ENCODE measurements around the gene GNA15. TPM values are rescaled to one million over a fixed set of nuclear protein-coding genes. Genes with fewer than 3 reads are reported as not detected.

Gene GNA15
- total RNA-seq, 4 donors from 2014 or later, result 1.2 to 12.4 (median 1.5) TPM; not detected in 1

GRCh38 chr19:3114018-3114726 lies 21.7 kb upstream of the GNA15 start:
- Histone ChIP-seq H3K36me3 (peaks cover 0 to 80% (median 0%) of the 10 kb centered on the region in 3 donors), H3K27me3 (no peaks in the 10 kb centered on the region), H3K27ac (no peak overlapping the region), H3K4me1 (no peaks in the 10 kb centered on the region), H3K9me3 (no peaks in the 10 kb centered on the region), H3K4me3 (no peak overlapping the region)
- DNase-seq, result no peak
- no peak for TF ChIP-seq POLR2A (IDR thresholded peaks at IDR 0.05)
- TF ChIP-seq, protein P1, sequence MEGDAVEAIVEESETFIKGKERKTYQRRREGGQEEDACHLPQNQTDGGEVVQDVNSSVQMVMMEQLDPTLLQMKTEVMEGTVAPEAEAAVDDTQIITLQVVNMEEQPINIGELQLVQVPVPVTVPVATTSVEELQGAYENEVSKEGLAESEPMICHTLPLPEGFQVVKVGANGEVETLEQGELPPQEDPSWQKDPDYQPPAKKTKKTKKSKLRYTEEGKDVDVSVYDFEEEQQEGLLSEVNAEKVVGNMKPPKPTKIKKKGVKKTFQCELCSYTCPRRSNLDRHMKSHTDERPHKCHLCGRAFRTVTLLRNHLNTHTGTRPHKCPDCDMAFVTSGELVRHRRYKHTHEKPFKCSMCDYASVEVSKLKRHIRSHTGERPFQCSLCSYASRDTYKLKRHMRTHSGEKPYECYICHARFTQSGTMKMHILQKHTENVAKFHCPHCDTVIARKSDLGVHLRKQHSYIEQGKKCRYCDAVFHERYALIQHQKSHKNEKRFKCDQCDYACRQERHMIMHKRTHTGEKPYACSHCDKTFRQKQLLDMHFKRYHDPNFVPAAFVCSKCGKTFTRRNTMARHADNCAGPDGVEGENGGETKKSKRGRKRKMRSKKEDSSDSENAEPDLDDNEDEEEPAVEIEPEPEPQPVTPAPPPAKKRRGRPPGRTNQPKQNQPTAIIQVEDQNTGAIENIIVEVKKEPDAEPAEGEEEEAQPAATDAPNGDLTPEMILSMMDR (IDR thresholded peaks at IDR 0.05), result no peak

- H3K9me3 ChIP-seq, result no peaks in the 10 kb centered on the region
- H3K36me3 ChIP-seq, result peaks cover 0 to 87% (median 0%) of the 10 kb centered on the region in 3 donors
- TF ChIP-seq, protein P1 (IDR thresholded peaks at IDR 0.05), result no peak
- no peak for TF ChIP-seq POLR2A (IDR thresholded peaks at IDR 0.05)
- no peak for DNase-seq
- H3K27me3 ChIP-seq, result no peaks in the 10 kb centered on the region
- no peaks in the 10 kb centered on the region for H3K4me1 ChIP-seq
- no peak overlapping the region for H3K27ac ChIP-seq
- no peak overlapping the region for H3K4me3 ChIP-seq
These were observed 21.0 kb upstream of the GNA15 start for GRCh38 chr19:3114811-3115210.

- DNase-seq, result no peak
- H3K27ac ChIP-seq, result no peak overlapping the region
- H3K4me1 ChIP-seq, result no peaks in the 10 kb centered on the region
- TF ChIP-seq, protein P1 (IDR thresholded peaks at IDR 0.05), result no peak
- no peak for TF ChIP-seq POLR2A (IDR thresholded peaks at IDR 0.05)
- no peak overlapping the region for H3K4me3 ChIP-seq
- peaks cover 0 to 93% (median 0%) of the 10 kb centered on the region in 3 donors for H3K36me3 ChIP-seq
- H3K27me3 ChIP-seq, result no peaks in the 10 kb centered on the region
- no peaks in the 10 kb centered on the region for H3K9me3 ChIP-seq
These were observed 20.4 kb upstream of the GNA15 start for GRCh38 chr19:3115411-3115810.

DNA sequence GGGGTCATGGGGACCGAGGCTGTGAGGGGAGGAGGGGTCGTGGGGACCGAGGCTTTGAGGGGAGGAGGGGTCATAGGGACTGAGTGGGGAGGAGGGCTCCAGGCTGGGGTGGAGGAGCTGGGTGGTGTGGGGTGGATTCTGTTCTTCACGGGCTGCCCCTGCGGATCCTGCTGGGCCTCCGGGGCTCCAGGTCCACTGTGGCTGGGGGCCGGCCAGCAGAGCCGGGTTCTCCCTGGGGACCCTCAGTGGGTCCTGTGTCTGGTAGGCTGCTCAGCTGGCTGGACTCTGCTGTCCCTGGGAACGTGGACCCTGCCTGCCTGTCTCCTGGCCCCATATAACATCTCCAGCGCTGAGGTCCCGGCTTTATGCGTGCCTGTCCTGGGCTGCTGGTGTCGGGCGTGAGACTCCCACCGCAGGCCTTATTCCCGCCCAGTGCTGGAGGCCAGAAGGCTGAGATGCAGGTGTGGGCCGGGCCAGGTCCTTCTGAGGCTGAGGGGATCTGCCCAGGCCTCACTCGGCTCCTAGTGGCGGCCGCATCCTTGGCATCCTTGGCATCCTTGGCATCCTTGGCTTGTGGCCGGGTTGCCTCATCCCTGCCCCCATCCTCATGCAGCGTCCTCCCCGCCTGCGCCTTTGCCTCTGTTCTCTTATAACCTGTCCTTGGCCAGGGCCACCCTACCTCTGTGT lies 19.8 kb upstream of the GNA15 start:
- no peak overlapping the region for H3K4me3 ChIP-seq
- no peak overlapping the region for H3K27ac ChIP-seq
- H3K4me1 ChIP-seq, result no peaks in the 10 kb centered on the region
- TF ChIP-seq, protein P1 (IDR thresholded peaks at IDR 0.05), result no peak
- TF ChIP-seq POLR2A (IDR thresholded peaks at IDR 0.05), result no peak
- peaks cover 0 to 99% (median 0%) of the 10 kb centered on the region in 3 donors for H3K36me3 ChIP-seq
- no peaks in the 10 kb centered on the region for H3K27me3 ChIP-seq
- no peak for DNase-seq
- no peaks in the 10 kb centered on the region for H3K9me3 ChIP-seq

DNA sequence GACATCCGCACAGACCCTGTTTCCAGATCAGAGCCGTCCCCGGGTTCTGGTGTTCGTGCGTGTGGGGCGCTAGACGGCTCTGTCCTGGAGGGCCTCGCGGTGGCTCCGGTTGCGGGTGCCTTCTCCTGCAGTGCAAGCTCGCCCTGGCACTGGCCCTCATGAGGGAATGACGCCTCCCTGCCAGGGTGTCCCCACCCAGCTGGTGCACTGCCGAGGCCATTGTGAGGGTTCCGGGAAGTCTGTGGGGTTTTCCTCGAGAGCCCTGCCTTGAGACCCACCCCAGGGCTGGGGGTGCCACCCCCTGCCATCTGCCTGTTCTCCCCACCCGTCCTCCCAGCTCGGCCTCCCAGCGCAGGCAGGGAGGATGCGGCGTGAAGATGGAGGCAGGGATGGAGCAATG lies 19.2 kb upstream of the GNA15 start:
- Histone ChIP-seq H3K27ac (no peak overlapping the region), H3K4me3 (no peak overlapping the region), H3K9me3 (no peaks in the 10 kb centered on the region), H3K27me3 (no peaks in the 10 kb centered on the region), H3K36me3 (peaks cover 0 to 99% (median 0%) of the 10 kb centered on the region in 3 donors), H3K4me1 (no peaks in the 10 kb centered on the region)
- TF ChIP-seq, protein P1 (IDR thresholded peaks at IDR 0.05), result no peak
- TF ChIP-seq POLR2A (IDR thresholded peaks at IDR 0.05), result no peak
- DNase-seq, result no peak

All from Peyer's patch (tissue), 4 donors.